GM12873 (cell line): ENCODE measurements around the gene DAZAP2.

Experiments used
- CTCF ChIP-seq: IDR thresholded peaks from 2 replicates; pipeline ENCODE4 v1.5.1; 2012; ENCODE audit warnings: low read depth, mild to moderate bottlenecking, moderate library complexity, low read length, control low read depth; ENCODE audit not compliant: insufficient read depth; ENCODE audit errors: missing control alignments

Gene DAZAP2, protein sequence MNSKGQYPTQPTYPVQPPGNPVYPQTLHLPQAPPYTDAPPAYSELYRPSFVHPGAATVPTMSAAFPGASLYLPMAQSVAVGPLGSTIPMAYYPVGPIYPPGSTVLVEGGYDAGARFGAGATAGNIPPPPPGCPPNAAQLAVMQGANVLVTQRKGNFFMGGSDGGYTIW

DNA sequence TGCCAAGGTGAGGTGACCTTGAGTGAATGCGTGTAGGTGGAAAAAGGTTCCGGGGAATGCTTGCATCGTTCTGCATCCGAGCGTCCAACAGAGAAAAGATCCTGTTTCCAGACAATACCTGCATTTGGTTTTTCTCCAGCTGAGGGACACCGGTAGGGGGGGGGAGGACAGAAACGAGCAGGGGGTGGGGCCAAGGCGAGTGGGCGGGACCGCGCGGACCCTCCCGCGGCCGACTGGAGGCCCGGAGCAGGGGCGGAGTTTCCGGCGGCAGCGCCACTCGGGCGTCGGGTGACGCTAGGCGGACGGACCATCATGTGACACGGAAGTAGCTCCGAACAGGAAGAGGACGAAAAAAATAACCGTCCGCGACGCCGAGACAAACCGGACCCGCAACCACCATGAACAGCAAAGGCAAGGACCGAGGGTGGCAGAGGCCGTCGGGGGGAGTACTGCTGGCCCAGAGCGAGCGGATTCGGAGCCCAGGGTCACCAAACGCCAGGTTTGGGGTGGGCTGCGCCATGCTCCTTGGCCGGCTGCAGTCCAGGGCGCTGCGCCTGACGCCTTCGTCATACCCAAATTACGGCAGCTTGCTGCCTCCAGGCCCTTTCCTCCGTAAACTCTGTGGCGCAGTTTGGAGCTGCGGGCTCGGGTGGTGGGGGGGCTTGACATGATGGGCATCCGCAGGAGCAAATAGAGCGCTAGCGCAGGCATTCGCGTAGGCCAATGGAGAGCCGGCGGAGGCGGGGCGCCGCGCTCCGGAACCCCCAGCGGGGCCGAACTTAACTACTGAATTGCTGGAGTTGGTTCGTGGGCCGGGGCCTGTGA, at the start of gene DAZAP2:
TSS of gene DAZAP2 (plus strand) at position 317 of the 825 bp plus-strand sequence. CDS start at position 399, 82 bp downstream.
- peak; percentile 38 for TF ChIP-seq CTCF

DNA sequence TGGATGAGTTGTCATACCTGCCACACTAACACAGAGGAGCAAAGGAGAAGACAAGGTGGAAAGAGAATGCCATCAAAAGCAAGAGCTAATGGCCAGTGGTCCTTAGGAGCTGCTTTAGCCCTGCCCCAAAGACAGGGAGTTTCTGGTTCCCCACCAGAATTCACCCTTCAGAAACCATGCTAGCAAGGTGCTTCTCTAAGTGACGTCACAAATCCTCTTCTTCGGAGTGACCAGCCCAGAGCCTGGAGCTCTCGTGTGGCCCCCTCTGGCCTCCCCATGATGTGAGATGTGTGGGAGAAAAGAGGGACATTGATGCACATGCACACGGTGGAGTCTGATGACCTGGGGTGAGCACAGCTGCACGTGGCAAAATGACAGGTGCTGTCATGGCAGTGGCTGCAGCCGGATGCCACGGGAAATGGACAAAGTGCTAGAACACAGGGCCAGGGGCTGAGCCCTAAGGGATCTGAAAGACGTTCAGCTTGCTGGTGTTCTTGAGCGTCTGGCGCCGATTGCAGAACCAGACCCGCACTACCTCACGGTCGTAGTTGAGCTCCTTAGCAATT, 48.8 kb upstream of the DAZAP2 start:
- no peak for TF ChIP-seq CTCF

- TF ChIP-seq CTCF: no peak
Observed at GRCh38 chr12:51190820-51191219, 47.8 kb upstream of the DAZAP2 start.

DNA sequence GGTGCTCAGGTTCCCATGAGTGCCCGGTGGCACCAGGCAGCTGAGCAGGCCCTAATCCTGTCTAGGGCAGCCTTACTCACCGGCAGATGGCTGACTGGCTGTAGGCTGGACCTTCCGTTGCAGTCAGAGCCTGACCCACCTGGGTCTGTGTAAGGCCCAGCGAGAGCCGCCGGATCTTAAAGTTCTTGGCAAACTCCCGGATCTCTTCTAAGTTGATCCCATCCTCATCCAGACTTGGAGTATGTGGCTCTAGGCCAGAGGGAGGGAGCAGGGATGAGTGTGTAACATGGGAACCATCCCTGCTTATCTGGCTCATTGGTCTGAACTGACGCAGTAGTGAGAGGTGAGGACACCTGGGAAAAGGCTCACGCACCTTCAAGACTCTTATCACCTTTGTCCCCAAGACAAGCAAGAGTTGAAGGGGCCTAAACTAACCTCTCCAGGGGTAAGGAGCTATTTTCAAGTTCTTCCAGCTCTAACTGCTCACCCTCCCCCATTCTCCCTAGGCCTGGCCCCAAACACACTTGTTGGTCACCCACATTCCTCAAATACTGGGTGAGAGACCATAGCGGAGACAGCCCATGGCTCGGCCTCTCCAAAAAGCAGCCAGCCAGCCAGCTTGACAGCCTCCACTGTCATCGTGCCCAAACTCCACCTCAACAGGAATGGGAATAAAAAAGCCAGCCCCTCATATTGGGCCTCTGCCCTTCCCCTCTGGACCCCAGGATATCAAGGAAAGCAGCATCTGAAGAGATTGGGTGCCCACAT, 46.9 kb upstream of the DAZAP2 start:
- TF ChIP-seq CTCF: no peak

DNA sequence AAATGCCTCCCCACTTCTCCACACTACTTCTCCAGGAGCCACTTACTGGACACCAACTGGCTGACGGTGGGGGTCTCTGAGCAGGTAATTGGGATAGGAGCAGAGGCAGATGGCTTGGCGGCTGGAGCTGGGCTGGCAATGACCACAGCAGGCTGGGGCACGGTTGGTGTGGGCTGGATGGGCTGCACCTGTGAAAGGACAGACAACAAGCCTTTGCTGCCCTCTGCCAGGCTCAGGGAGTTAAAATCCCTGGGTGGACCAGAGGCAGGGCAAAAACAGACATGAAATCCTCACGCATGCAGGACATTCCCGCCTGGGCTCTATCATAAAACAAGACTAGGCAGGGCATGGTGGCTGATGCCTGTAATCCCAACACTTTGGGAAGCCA, 46.3 kb upstream of the DAZAP2 start:
- no peak for TF ChIP-seq CTCF

- TF ChIP-seq CTCF: no peak
Observed at GRCh38 chr12:51195841-51196240, 42.8 kb upstream of the DAZAP2 start.

GRCh38 chr12:51196547-51196946, 42.1 kb upstream of the DAZAP2 start:
- no peak for TF ChIP-seq CTCF
